Measurements from ENCODE around the gene DNM3.
"Not testable (repeated sequence)": the region's sequence is repeated elsewhere in the genome, so short reads cannot be mapped to it uniquely, and the experiment has no call there.

DNM3 gene

GRCh38 chr1:172024516-172024915 lies 183.2 kb downstream of the DNM3 start:
- no peak for TF ChIP-seq CTCF (IDR thresholded peaks at IDR 0.05; ENCODE audit: low read depth, low read length, missing control alignments)
- no peak for DNase-seq (ENCODE audit: extremely low read depth, low read depth)
- H3K4me3 ChIP-seq (replicated peaks; ENCODE audit: low read depth, low read length), result no peak overlapping the region

GRCh38 chr1:172024944-172025738 lies 183.8 kb downstream of the DNM3 start:
- not testable (repeated sequence) for DNase-seq (ENCODE audit: extremely low read depth, low read depth); H3K4me3 ChIP-seq (replicated peaks; ENCODE audit: low read depth, low read length)

GRCh38 chr1:172040466-172040865 lies 199.2 kb downstream of the DNM3 start:
- peak; percentile 17 for DNase-seq (ENCODE audit: extremely low read depth, low read depth)
- TF ChIP-seq CTCF (IDR thresholded peaks at IDR 0.05; ENCODE audit: low read depth, low read length, missing control alignments), result no peak
- H3K4me3 ChIP-seq (replicated peaks; ENCODE audit: low read depth, low read length), result no peak overlapping the region

GRCh38 chr1:172041102-172041501 lies 199.8 kb downstream of the DNM3 start:
- DNase-seq (ENCODE audit: extremely low read depth, low read depth), result no peak
- TF ChIP-seq CTCF (IDR thresholded peaks at IDR 0.05; ENCODE audit: low read depth, low read length, missing control alignments), result no peak
- no peak overlapping the region for H3K4me3 ChIP-seq (replicated peaks; ENCODE audit: low read depth, low read length)

- peak; percentile 24 for DNase-seq (ENCODE audit: extremely low read depth, low read depth)
- TF ChIP-seq CTCF (IDR thresholded peaks at IDR 0.05; ENCODE audit: low read depth, low read length, missing control alignments), result peak; percentile 43
- H3K4me3 ChIP-seq (replicated peaks; ENCODE audit: low read depth, low read length), result no peak overlapping the region
These were observed 200.4 kb downstream of the DNM3 start for GRCh38 chr1:172041742-172042141.

GRCh38 chr1:172043900-172044299 lies 202.6 kb downstream of the DNM3 start:
- no peak overlapping the region for H3K4me3 ChIP-seq (replicated peaks; ENCODE audit: low read depth, low read length)
- no peak for TF ChIP-seq CTCF (IDR thresholded peaks at IDR 0.05; ENCODE audit: low read depth, low read length, missing control alignments)
- DNase-seq (ENCODE audit: extremely low read depth, low read depth), result no peak

GRCh38 chr1:172051898-172052297 lies 210.6 kb downstream of the DNM3 start:
- DNase-seq (ENCODE audit: extremely low read depth, low read depth), result no peak
- no peak for TF ChIP-seq CTCF (IDR thresholded peaks at IDR 0.05; ENCODE audit: low read depth, low read length, missing control alignments)
- no peak overlapping the region for H3K4me3 ChIP-seq (replicated peaks; ENCODE audit: low read depth, low read length)
